Measurements from ENCODE around the gene KIF3C.

- no peak for TF ChIP-seq CTCF (conservative IDR thresholded peaks at IDR 0.05; ENCODE audit: low read depth, low read length)
- TF ChIP-seq EZH2 (IDR thresholded peaks at IDR 0.05; ENCODE audit: borderline replicate concordance, low read depth, low read length, poor library complexity, severe bottlenecking), result no peak
Measured at GRCh38 chr2:25960396-25960795, 21.9 kb downstream of the KIF3C start.
